Placental epithelial cell (primary cell): Measurements from ENCODE around the gene FRG2. TPM values are rescaled to one million over a fixed set of nuclear protein-coding genes. Genes with fewer than 3 reads are reported as not detected.

Source experiments
- small RNA-seq: library from RNA; depleted of rRNA; stranded (forward); fragments of <200 nt; gene quantifications from one replicate; pipeline ENCODE3, GENCODE V24; 2012
- total RNA-seq: library from RNA; depleted of rRNA; stranded (reverse); fragments of >200 nt; gene quantifications from 2 replicates; pipeline ENCODE4 v1.2.3, GENCODE V29; 2012

FRG2 gene
- not detected in 2 replicates for total RNA-seq

GRCh38 chr4:190027156-190027555 lies at the start of gene FRG2:
FRG2 (minus strand) TSS chr4:190027256; CDS start chr4:190027204, 52 bp downstream.

GRCh38 chr4:190064342-190064741 lies 37.3 kb upstream of the FRG2 start, which contains the start of gene DBET:
DBET (plus strand) TSS chr4:190064502.

Small RNAs within 50 kb of the gene (small RNA-seq; reads per million reads assigned to genes)
- gene RNA5SP174, result not detected
- 0.46 reads per million, percentile 24 among the genes with 10 or more reads in this experiment for gene RNA5SP175

Other genes starting within 250 kb of the FRG2 start
- gene FRG1, start 86.4 kb downstream of the FRG2 start, total RNA-seq, result 25.3 and 27.5 TPM in 2 replicates
- gene DBET, start 37.2 kb upstream of the FRG2 start, total RNA-seq, result not detected in 2 replicates
- gene DUX4, start 146.5 kb upstream of the FRG2 start, total RNA-seq, result not detected in 2 replicates